NK-92 (cell line): ENCODE results near the gene ARF5.
A peak's percentile ranks its signal among the peaks of the same experiment; 100 is the strongest.
"Not testable (repeated sequence)": the region's sequence is repeated elsewhere in the genome, so short reads cannot be mapped to it uniquely, and the experiment has no call there.

Experiments
- DNase-seq: peaks from one replicate; lab custom pipeline; 2025; ENCODE audit not compliant: unreplicated experiment; lab: John Stamatoyannopoulos, UW

Gene ARF5

DNA sequence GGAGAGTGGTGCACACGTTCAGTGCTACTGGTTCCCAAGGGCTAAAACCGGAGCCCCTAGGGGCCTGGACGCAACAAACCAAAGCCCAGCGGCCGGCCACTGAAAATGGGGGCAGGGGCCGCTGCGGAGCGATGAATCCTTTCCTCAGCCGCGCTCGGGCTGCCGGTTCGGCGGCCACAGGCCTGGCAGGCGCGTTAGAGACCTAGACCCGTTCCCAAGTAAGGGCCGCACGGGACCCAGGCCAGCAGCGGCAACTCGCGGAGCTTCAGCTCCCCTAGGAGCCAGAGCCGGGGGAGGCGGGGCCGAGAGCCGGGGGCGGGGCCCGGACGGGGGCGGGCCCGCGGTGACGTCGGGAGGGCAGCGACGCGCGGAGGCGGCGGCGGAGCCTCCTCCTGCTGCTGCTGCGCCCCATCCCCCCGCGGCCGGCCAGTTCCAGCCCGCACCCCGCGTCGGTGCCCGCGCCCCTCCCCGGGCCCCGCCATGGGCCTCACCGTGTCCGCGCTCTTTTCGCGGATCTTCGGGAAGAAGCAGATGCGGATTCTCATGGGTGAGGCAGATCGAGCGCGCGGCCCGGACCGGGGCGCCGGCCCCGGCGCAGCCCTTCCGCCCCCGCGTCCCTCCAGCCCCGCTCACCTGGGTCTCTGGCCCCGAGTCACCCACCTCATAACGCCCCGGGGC lies at the start of gene ARF5:
Gene ARF5 (plus strand): TSS at position 393 of the 678 bp plus-strand sequence. CDS start 88 bp downstream, at position 481.
- peak; percentile 9 for DNase-seq

DNA sequence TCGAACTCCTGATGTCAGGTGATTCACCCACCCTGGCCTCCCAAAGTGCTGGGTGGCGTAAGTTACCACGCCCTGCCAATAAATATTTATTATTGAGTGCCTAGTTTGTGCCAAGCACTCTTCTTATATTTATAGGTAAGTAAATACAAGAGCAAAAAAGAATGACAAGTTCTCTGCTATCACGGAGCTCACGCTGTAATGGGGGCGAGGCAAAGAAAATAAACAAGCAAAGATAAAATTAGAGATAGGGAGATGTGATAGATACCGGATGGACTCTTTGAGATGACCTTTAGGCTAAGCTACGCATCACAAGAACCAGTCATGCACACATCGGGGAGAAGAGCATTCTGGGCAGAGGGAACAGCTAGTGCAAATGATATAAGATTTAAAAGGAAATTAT lies 49.1 kb upstream of the ARF5 start:
- DNase-seq = no peak

DNA sequence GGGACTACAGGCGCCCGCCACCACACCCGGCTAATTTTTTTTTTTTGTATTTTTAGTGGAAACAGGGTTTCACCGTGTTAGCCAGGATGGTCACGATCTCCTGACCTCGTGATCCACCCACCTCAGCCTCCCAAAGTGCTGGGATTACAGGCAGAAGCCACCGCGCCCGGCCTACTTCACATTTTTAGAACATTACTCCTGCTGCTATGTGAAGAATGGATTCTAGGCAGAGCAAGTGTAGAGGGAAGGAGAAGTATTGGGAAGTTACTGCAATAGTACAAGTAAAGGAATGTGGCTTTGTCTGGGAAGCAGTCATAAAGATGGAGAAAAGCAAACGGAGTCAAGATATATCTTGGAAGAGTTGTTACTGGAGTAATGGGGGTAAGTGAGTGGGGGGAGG lies 47.8 kb upstream of the ARF5 start:
- not testable (repeated sequence) for DNase-seq

DNA sequence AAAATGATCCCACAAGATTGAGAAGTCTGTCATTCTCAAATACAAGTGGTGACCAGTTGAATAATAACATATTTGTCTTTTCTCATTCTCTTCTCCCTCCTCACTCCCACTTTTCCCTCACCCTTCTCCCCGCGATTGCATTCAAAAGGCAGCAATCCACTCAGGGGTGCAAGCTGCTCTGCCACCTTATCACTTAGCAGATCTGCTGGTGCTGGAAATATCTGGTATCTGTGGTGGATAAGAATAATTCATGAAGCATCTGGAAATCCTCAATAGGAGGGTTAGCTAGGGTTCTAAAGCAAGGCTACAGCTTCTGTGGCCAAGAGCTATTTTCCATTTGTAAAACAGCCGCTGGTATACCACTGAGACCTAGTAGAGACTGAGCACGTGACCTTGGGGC lies 46.7 kb upstream of the ARF5 start:
- no peak for DNase-seq

DNA sequence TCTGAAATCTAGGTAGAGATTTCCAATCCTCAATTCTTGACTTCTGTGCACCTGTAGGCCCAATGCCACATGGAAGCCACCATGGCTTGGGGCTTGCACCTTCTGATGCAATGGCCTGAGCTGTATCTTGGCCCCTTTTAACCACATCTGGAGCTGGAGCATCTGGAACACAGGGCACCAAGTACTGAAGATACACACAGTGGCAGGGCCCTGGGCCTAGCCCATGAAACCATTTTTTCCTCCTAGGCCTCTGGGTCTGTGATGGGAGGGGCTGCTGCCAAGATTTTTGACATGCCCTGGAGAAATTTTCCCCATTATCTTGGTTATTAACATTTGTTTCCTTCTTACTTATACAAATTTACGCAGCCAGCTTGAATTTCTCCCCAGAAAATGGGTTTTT lies 41.9 kb upstream of the ARF5 start:
- DNase-seq = no peak

DNA sequence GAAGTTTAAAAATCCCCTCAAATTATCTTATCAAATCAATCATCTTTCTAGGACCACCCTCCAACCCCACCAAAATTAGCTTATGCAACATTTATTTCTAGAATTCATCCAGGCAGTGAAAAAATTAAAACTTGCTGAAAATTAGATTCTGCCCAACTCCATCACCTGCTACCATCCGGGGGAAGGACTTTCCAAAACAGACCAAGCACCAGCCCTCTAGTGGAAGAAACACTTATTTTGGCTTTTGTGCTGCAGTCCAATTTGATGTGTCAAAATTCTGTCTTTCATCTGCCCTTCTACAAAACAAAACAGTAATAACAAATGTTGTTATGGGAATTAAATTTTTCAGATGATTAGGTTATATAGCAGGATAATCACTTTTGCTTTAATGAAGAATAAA lies 38.0 kb upstream of the ARF5 start:
- no peak for DNase-seq

DNA sequence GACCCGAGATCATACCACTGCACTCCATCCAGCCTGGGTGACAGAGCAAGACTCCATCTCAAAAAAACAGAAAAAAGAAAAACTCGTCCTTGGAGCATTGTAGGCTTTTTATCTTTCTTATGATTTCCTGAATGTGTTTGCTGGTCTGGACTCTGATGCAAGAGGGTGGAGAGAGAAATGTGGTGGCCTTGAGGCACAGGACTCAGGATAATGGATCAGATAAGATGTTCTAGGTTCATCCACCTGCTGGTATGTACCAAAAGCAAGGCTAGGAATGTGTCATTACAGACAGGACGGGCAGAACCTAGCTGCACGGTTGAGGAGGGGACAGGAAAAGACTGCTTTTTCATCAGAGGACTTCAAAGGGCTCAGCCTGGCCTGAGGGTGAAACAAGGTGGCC lies 36.3 kb upstream of the ARF5 start:
- DNase-seq = no peak

DNA sequence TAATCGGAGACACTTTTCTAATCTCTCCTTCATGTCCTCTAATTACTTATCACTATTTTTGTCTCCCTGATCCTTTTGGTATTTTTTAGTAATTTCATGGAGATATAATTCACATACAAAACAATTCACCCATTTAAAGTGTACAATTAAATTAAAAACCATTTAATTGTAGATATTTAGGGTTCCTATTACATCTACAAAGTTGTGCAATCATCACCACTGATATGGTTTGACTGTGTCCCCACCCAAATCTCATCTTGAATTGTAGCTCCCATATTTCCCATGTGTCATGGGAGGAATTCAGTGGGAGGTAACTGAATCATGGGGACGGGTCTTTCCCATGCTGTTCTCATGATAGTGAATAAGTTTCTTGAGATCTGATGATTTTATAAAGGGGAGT lies 31.8 kb upstream of the ARF5 start:
- DNase-seq = no peak

DNA sequence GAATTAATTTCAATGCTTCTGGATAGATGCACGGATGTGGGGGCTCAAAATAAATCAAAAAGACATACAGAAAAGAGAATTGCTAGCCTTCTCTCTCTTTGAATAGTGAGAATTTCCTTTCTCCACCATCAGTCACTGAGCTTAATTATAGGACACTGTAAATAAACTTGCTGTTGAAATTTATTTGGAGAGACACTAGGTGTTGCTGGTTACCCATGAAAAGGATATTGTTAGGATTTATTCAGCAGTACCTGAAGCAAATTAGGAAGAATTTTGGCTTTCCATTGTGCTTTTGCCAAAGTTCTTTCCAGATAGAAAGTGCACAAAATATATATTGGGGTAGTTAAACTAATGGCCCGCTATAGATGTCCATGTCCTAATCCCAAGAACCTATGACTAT lies 30.4 kb upstream of the ARF5 start:
- DNase-seq = no peak

DNA sequence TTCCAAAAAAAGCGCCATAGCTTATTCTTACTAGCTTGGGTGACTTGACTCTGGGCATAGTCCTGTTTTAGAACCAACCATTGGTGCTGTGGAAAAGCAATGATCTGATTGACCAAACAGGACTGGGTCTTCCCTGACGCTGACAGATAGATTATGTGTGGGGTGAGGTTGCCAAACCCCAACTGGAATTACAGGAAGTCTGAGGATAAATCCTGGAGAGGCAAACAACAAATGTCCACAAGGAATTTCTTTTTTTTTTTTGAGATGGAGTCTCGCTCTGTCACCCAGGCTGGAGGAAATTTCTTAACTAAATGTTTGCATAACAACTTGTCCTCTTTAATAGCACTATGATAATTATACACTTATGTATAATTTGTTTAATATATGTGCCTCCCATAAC lies 22.0 kb upstream of the ARF5 start:
- no peak for DNase-seq

DNA sequence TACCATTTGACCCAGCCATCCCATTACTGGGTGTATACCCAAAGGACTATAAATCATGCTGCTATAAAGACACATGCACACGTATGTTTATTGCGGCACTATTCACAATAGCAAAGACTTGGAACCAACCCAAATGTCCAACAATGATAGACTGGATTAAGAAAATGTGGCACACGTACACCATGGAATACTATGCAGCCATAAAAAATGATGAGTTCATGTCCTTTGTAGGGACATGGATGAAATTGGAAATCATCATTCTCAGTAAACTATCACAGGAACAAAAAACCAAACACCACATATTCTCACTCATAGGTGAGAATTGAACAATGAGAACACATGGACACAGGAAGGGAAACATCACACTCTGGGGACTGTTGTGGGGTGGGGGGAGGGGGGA lies 20.2 kb upstream of the ARF5 start:
- DNase-seq = not testable (repeated sequence)

DNA sequence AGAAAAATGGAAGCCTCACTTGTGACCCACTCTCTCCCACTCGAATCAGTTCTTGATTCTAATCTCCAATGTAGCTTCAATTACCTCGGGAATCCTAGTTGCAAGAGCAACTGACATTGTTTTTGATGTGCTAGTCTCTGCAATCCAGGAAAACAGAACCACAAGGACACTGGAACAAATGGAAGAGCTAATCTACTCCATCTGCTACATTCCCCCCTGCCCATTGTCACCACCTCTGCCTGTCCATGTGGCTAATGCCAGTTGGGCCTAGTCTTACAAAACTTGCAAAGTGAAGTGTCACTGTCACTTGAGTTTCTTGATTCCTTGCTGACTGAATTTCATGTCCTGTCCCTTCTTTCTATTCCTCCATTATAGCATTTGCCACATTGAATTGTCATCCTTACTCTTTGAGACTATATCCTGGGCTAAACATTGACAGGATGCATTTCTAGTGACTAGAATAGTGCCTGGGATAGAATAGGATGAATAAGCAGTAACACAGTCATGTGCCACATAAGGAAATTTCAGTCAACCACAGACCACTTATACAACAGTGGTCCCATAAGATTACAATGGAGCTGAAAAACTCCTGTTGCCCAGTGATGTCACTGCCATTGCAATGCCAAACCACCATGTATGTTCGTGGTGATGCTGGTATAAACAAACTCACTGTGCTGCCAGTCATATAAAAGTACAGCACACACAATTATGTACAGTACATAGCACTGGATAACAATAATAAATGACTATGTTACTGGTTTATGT lies 16.3 kb upstream of the ARF5 start:
- DNase-seq = no peak

DNA sequence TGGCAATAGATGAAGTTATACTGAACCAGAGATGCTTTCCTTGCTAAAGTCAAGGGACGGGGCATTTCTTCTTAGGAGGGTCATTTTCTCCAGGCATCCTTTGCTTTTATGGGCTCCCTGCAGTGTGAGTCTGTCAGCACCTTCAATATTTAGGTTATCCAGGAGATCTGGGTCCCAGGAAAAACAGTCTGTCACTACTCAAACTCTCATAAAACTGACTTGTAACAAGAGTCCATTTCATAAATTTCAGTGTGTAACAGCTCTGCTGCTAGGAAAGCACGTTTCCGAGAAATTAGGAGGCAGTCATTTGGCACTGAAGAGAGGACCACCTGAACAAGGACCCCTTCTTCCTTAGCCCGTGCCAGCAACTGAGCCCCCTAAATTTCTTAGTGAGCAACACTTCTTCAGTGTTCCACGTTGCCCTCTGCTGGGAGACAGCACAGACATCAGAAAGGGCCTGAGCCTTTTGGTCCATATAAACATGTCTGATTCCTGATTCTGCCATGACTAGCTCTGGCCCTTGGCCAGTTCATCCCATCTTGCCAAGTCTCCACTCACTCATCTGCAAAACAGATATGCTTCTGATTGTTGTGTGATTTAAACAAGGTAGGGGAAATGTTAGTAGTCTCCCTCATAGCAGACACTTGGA lies 10.1 kb upstream of the ARF5 start:
- DNase-seq = no peak

DNA sequence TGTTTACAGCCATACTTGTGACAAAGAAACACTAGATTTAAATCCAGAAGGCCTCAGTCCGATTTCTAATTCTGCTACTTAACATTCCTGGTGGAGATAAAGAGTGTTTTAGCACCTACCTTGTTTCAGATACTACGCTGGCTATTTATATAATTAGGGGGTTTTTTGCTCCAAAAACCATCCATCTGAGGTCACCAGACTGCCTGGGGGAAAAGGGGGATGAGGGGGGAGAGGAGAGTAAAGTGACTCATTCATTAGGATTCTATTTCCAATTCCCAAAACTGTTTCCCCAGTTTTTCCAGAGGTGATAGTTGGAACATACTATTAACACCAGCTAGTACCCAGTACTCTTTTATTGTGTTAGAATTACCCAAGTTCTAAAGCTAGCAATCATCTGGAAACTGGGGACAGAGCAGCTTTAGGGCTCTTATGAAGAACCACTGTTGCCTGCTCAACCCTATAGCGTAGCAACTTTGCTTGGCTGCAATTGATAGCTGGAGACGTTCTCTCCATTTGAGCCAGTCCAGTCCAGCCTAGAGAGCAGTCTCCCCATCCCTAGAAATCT lies 9.4 kb upstream of the ARF5 start:
- no peak for DNase-seq

DNA sequence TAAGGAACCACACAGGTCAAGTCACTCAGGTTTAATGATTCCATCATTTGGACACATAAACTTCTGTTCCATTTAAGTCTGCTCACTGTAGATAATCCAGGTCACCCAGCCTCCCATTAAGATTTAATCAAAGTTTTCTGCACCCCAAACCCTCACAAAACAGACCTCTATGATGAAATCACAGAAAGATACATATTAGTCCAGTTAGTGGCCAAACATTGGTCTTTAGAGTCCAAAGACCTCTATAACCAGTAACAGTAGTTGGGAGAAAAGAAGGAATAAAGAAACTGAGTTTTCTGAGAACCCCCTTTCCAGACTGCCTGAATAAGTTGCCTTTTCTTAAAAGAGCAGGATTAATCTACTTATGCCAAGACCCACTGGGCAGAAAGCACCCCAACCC lies 7.6 kb upstream of the ARF5 start:
- DNase-seq = no peak

DNA sequence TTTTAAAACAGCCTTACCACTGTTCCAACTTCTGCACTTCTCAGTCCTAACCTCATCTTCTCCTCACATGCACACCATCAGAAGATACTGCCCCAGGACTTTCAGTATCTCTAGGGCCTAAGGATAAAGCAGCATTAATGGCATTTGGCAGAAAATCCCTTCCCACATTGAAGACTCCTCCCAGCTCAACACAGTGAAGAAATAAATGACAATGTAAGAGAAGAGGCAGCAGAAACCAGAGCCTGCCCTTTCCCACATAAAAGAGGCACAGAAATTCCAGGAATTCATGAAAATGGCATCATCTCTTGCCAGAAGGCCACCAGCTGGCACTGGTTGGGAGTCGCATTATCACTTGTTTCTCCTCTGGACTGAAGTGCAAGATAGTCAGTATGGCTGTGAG lies 6.5 kb upstream of the ARF5 start:
- DNase-seq = no peak

DNA sequence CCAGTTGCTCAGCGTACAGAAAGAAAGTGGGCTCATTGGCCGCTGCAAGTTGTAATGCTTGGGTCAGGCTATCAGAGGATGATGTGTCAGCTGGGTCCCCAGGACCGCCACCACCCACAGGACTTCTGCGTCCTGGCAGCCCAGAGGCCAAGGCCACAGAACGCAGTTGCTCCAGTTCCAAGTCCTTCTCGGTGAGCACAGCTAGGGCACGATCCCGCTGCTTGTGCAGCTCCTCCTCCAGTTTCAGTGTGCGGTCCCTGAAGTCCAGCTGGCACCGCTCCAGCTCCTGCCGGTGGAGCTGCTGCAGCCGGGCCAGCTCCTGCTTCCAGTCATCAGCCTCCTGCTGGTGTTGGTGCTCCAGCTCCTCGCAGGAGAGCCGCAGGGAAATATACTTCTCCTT lies 5.8 kb upstream of the ARF5 start:
- DNase-seq = no peak

DNA sequence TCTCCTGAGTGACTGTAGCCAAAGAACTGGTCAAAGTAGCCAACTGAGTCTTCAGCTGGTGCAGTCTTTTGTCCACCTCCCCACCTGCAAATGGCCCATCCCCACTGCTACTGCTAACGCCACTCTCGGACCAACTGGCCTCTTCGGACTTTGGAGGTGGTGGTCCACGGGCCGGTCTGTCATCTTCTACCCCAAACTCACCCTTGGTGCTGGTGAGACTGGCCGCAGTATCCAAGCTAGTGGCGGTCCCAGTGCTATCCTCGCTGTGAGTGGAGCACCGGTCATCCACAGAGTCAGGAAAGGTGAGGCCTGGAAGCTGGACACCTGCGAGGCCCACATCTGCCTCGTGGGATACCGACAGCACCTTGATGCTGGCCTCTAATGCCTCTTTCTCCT lies 3.6 kb upstream of the ARF5 start:
- no peak for DNase-seq

DNA sequence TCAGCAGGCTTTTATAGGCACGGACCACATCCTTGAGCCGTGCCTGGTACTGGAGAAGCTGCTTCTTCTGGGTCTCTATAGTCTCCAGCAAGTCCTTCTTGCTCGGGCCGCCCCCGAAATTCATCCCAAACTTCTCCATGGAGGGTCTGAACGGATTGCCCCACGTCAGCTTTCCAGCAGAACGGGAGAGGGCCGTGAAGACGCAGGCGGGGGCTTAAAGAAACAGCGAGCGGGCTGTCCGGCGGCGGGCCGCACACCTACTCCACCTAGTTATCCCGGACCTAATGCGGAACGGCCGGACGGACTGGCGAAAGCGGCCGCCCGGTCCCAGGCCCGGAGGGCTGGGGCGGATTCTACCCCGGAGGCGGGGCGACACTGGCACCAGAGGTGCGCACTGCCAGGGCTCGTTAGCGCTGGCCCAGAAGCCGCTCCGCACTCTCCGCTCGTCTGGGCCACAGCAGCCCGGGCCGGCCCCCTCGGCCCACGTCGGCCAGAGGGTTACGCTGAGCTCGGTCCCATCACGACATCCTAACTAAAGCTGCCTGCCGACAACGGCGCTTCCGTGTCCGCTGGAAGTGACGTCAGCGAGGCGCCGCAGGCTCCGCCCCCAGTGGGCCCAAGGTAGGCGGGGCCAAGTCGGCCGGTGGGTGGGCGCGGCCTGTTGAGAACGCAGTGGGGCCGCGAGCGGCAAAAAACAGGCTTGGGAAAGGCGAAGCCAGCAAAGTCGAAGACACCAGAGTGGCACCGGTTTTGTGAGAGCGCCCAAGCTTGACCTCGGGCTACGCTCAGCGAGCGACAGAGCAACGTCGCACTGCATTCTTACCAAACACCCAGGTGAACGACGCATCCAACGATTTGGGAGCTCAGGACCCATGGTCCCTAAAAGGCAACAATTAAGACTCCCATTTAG lies 2.9 kb upstream of the ARF5 start, which contains the start of gene GCC1:
Gene GCC1 (minus strand): TSS at position 553 of the 910 bp plus-strand sequence. CDS start 414 bp downstream, at position 139.
- DNase-seq = peak; percentile 26

DNA sequence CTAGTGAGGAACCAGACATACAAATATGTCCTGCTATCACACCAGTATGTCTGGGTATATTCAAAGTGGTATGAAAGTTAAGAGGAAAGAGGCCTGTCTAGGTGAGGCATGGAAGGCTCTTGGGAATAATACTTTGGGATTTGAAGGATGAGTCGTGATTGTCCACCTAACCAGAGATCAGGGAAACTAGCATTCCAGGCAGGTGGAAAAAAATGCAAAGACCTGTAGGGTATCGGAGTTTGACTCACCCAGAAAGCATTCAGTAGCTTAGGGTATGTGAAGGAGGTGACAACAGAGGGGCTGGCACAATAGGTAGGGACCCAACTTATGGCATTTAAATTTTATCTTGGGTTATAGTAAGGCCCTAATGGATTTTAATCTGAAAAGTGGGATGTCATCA lies 1.9 kb upstream of the ARF5 start:
- no peak for DNase-seq

DNA sequence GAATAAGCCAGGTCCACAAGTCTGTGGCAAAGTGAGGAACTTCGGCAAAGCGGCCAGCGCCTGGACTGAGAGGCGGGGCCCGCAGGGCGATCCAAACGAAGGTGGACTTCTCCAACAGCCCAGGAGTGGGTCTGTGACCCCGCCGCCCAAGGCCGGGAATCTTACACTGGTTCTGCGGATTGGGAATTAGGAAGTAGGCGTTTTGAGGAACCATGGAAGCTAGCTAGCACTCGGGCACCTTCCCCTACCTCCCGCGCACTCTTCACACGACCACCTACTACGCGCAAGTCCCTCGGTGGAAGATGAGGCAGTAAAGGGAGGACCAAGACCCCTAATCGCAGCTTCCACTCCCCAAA lies 570 bp upstream of the ARF5 start:
- DNase-seq = no peak
